SJCRH30 (cell line): Measurements from ENCODE around the gene COL25A1. TPM values are rescaled to one million over a fixed set of nuclear protein-coding genes. Genes with fewer than 3 reads are reported as not detected.

Experiments
- DNase-seq, 2 experiments: peaks; one replicate each; pipeline ENCODE4 v3.0.0-alpha.2; 2015 to 2020
- H3K27ac ChIP-seq: fragments of 250-450 bp; sonication (Bioruptor Pico); 2 replicates; pipeline ENCODE4 v1.5.1; 2020; ENCODE audit warnings: mild to moderate bottlenecking, moderate library complexity
- H3K27me3 ChIP-seq: fragments of 250-450 bp; sonication (Bioruptor Pico); 2 replicates; pipeline ENCODE4 v1.5.1; 2020; ENCODE audit warnings: mild to moderate bottlenecking, moderate library complexity
- H3K36me3 ChIP-seq: fragments of 250-450 bp; sonication (Bioruptor Pico); 2 replicates; pipeline ENCODE4 v1.5.1; 2020; ENCODE audit warnings: mild to moderate bottlenecking, moderate library complexity
- H3K4me1 ChIP-seq: fragments of 250-450 bp; sonication (Bioruptor Pico); 2 replicates; pipeline ENCODE4 v1.5.1; 2020; ENCODE audit warnings: mild to moderate bottlenecking, moderate library complexity
- H3K4me3 ChIP-seq: fragments of 250-450 bp; sonication (Bioruptor Pico); 2 replicates; pipeline ENCODE4 v1.5.1; 2020; ENCODE audit warnings: mild to moderate bottlenecking, moderate library complexity
- H3K9me3 ChIP-seq: fragments of 250-450 bp; sonication (Bioruptor Pico); replicated peaks from 2 replicates; pipeline ENCODE4 v1.5.1; 2020; ENCODE audit warnings: mild to moderate bottlenecking, moderate library complexity
- total RNA-seq: library from RNA; depleted of rRNA; stranded (reverse); fragments of >200 nt; shearing (Covaris generic); gene quantifications from 2 replicates; pipeline ENCODE4 v1.2.3, GENCODE V29; 2014

COL25A1 gene
- total RNA-seq, 1 experiment from 2014 or later: 13.2 TPM

DNA sequence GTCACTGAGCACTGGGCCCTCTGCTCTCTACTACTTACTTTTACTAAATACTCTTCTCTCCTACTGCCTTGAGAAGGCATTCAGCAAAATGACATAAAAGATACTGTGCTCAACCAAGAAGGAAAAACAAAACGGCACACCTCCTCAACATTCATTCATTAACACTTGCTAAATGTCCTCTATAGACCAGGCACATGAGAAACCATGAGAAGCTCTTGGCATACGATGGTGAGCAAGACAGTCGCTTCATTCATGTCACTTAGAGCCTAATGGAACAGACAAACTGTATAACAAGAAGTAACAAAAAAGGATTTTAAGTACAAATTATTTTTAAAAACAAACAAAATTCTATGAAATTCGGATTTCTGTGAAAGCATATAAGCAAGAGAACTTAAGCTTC is 38.7 kb downstream of the COL25A1 start:
- Histone ChIP-seq H3K4me3 (no peak overlapping the region), H3K4me1 (peaks cover 9% of the 10 kb centered on the region; the same call in 1 of the 2 replicates), H3K27me3 (no peaks in the 10 kb centered on the region), H3K27ac (no peak overlapping the region), H3K9me3 (no peaks in the 10 kb centered on the region), H3K36me3 (no peaks in the 10 kb centered on the region; the same call in 1 of the 2 replicates)
- DNase-seq: no peak

DNA sequence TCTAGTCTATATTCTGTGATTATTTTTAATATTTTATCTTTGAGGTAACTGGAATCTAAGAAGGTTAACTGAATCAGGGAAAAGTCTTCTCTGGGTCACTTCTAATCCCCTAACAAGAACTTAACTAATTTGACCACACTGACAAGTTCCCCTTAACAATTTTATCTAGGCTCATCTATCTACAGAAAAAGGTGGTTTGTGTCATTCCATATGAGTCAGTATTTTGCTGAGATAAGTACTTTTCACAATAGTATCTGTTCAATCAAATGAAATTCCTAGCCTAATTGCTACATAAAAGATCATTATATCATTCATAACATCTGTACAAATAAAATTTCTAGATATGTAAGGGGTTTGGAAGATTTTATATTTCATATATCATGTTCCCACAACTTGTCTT is 45.6 kb downstream of the COL25A1 start:
- H3K27ac ChIP-seq: no peak overlapping the region
- H3K36me3 ChIP-seq: no peaks in the 10 kb centered on the region; the same call in 1 of the 2 replicates
- 0 out of 2 replicates have a peak, but pooled peaks cover 6% of the 10 kb centered on the region for H3K4me1 ChIP-seq
- H3K27me3 ChIP-seq: no peaks in the 10 kb centered on the region
- H3K4me3 ChIP-seq: no peak overlapping the region
- H3K9me3 ChIP-seq: no peaks in the 10 kb centered on the region
- DNase-seq: no peak

DNA sequence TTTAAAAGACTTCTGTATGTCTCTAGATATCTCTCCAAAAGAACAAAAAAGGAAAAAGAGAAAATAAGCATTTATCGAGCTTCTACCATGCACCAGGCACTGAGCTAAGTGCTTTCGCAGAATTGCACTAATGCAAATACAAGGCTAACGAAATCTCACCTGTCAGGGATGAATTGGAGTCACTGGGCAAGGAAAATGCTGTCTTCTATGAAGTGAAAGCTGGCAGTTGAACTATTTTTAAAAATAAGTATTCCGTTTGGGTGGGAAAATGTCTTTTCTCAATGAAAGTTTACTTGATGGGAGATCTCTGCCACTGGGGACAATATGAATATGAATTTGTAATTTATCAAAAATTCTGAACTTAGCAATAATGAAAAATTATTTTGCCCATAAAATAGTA is 47.6 kb downstream of the COL25A1 start:
- no peak overlapping the region for H3K4me3 ChIP-seq
- no peaks in the 10 kb centered on the region for H3K36me3 ChIP-seq
- DNase-seq: no peak
- H3K4me1 ChIP-seq: 0 out of 2 replicates have a peak, but pooled peaks cover 6% of the 10 kb centered on the region
- H3K27ac ChIP-seq: no peak overlapping the region
- H3K9me3 ChIP-seq: no peaks in the 10 kb centered on the region
- no peaks in the 10 kb centered on the region for H3K27me3 ChIP-seq

DNA sequence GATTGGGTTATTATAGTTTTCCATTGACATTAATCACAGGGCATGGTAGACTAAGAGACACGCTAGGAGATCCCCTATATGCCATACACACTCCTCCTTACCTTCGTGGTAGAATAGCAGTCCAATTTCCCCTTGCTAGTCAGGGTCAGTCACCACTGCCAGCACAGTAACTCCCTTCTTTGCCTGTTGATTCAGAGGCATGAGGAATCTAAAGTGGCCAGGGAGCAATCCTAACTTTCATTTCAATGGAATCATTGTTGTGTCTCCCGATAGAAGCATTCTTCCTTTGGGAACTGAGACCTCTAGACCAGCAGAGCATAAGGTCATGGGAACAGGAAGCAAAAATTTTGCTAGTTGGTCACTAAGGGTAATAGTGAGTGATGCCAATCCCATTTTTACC is 51.1 kb downstream of the COL25A1 start:
- Histone ChIP-seq H3K9me3 (no peaks in the 10 kb centered on the region), H3K36me3 (no peaks in the 10 kb centered on the region), H3K4me3 (no peak overlapping the region), H3K4me1 (peaks cover 15% of the 10 kb centered on the region), H3K27me3 (no peaks in the 10 kb centered on the region), H3K27ac (no peak overlapping the region)
- DNase-seq: no peak

DNA sequence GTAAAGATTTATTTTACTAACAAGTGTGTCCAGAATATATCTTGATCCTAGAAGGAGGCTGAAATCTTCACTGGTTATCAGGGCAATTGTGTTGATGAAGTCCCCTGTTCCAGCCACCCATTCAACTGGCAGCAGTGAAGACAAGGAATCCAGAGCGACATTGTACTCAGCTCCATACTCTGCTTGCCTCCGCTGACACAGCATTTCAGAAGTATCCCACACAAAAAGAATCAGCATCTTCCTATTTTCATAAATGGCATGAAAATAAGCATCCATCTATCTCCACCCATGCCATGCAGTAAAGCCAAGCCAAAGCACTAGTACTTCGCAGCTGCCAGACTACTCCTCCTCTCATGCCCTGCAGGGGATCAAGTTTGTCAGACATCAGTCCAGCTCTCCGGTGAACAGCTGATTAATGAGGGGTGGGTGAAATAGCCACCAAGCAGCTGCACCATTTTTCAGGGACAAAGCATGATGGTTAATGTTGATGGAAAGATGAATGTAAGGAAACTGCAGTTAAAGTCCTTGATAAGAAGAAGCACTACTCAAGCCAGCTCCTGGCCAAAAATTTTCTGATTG is 54.0 kb downstream of the COL25A1 start:
- DNase-seq: peak; percentile 54 to 69
- no peaks in the 10 kb centered on the region for H3K27me3 ChIP-seq
- no peaks in the 10 kb centered on the region for H3K36me3 ChIP-seq

DNA sequence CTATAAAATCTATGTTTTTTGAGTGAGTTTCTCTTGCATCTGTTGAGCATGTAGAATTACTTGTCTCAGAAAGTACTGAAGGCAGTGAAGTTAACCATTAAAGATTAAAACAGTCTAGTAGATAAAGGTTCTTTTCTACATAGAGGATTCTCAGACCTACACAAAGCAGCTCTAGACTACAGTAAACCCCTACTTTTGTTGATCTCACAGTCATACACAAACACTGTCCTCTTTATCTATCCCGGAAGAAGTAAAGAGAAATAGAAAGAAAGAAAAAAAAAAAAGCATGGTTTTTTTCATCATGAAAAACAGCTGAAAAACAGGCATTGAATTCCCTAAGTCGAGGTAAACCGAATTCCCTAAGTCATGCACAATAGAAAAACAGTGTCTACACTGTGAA is 58.6 kb downstream of the COL25A1 start:
- H3K9me3 ChIP-seq: peaks cover 3% of the 10 kb centered on the region; the same call in 1 of the 2 replicates
- no peak overlapping the region for H3K27ac ChIP-seq
- no peaks in the 10 kb centered on the region for H3K27me3 ChIP-seq
- DNase-seq: no peak
- peaks cover 12% of the 10 kb centered on the region for H3K4me1 ChIP-seq
- H3K4me3 ChIP-seq: no peak overlapping the region
- no peaks in the 10 kb centered on the region for H3K36me3 ChIP-seq

More for the DNA sequence above, 54.0 kb downstream of the COL25A1 start:
- no peak overlapping the region for H3K4me3 ChIP-seq
- H3K4me1 ChIP-seq: peaks cover 9% of the 10 kb centered on the region
- H3K27ac ChIP-seq: no peak overlapping the region
- H3K9me3 ChIP-seq: no peaks in the 10 kb centered on the region

DNA sequence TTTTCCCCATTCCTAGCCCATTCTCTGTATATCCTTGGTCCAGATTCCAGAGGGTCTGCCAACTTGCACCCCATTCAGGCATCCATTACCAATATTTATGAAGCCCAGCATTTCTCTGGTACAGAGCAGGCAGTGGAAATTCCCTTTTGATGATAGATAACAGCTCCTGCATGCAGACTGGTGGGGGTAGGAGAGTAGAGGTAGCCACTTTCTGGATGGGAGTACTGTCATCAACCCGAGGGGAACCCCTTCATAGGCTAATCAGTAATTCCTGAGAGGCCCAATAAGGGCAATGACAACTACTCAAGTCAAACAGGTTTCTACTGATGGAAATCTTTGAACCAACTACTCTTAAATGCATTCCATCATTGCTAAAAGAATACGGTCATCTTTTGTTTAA is 63.7 kb downstream of the COL25A1 start:
- Histone ChIP-seq H3K4me1 (peaks cover 3% of the 10 kb centered on the region; the same call in 1 of the 2 replicates), H3K36me3 (no peaks in the 10 kb centered on the region), H3K9me3 (peaks cover 3% of the 10 kb centered on the region; the same call in 1 of the 2 replicates), H3K4me3 (no peak overlapping the region), H3K27ac (no peak overlapping the region), H3K27me3 (no peaks in the 10 kb centered on the region)
- DNase-seq: no peak

DNA sequence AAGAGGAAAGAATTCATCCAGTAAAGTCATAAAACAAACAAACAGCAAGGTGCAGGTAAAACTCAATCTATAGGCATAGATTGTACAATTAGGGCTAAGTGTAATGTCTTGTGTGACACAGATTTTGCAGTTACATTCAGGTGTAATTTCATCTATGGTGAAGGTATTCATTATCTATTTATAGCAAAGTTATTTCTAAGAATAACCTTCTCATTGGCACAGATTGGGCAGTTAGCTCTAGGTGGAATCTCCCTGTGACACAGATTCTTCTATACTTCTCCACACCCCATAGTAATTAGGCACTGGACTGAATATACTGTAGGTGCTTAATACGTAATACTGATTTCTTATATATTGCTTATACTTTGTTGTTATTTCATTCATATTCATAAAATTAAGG is 66.8 kb downstream of the COL25A1 start:
- Histone ChIP-seq H3K27ac (no peak overlapping the region), H3K4me1 (peaks cover 20% of the 10 kb centered on the region), H3K9me3 (peaks cover 3% of the 10 kb centered on the region; the same call in 1 of the 2 replicates), H3K4me3 (no peak overlapping the region), H3K27me3 (no peaks in the 10 kb centered on the region), H3K36me3 (no peaks in the 10 kb centered on the region)
- DNase-seq: no peak

DNA sequence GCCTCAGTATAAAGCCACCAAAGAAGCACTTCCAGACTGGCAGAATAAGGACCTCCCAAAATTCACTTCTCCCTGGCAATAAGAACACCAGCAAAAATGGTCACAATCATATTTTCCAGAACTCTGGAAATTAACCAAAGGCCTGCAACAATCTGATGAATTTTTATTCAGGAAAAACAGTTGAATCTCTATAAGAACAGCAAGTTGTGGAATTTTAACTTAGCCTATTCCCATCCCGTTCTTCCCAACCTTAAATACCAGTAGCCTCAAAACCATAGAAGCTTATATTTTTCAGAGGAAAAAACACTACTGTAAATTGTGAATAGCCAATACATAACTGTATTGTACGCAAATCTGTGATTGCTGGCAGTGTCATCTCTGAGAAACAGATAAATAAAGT is 67.9 kb downstream of the COL25A1 start:
- no peak overlapping the region for H3K4me3 ChIP-seq
- no peaks in the 10 kb centered on the region for H3K36me3 ChIP-seq
- peaks cover 20% of the 10 kb centered on the region for H3K4me1 ChIP-seq
- H3K27ac ChIP-seq: no peak overlapping the region
- no peaks in the 10 kb centered on the region; the same call in 1 of the 2 replicates for H3K9me3 ChIP-seq
- no peak for DNase-seq
- no peaks in the 10 kb centered on the region for H3K27me3 ChIP-seq

DNA sequence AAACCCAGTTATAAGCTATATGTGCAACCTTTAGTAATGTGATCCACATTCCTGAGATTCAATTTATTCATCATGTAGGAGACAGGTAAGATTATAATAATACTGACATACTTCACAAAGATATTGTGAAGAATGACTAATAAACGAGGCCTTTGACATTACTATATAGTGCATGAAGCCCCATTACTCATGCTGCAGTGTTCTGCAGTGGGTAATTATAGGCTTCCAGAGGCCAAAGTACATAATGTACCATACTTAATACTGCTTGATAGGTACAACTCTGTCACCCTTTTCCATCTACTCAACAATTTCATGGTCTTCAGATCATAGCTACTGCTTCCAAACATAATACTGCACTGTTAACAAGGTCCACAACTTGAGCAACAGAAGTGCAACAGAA is 68.9 kb downstream of the COL25A1 start:
- no peak overlapping the region for H3K4me3 ChIP-seq
- no peak for DNase-seq
- H3K4me1 ChIP-seq: peaks cover 20% of the 10 kb centered on the region
- no peaks in the 10 kb centered on the region for H3K27me3 ChIP-seq
- no peak overlapping the region for H3K27ac ChIP-seq
- no peaks in the 10 kb centered on the region for H3K9me3 ChIP-seq
- H3K36me3 ChIP-seq: no peaks in the 10 kb centered on the region

DNA sequence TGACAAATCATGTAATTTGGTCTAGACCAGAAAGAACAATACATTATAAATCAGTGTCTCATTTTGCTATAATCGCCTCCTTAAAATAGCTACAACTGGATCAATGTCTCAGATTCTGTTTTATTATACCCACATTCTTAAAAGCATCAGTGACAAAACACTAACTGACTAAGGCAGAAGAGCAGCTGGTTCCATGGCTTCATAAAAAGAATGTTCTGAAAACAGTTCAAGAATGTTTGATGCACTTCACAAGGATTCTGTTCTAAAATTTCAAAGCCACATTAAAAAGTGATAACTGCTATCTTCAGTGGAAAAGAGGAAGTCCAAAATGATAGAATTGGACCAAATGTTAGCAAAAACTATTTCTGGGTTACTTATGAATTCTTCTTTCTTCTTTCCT is 69.8 kb downstream of the COL25A1 start:
- Histone ChIP-seq H3K4me1 (peaks cover 20% of the 10 kb centered on the region), H3K27ac (no peak overlapping the region), H3K9me3 (no peaks in the 10 kb centered on the region), H3K4me3 (no peak overlapping the region), H3K36me3 (no peaks in the 10 kb centered on the region), H3K27me3 (no peaks in the 10 kb centered on the region)
- DNase-seq: no peak

DNA sequence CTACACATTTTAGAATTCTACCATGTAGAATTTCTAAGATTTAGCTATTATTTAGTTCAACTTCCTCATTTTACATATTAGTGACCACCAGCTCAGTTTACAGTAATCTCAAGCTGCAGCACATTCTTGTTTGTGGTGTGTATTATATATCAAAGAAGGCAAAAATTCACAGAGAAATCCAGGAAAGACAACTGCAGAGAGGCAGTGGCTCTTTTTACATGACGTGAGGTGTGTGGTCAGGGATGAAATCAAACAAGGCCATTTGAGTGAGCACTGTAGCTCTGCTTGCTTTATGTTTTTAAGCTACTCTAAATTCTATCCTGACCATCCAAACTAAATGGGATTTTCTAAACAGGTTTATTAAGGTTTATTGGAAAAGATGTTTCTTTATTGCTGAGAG is 71.1 kb downstream of the COL25A1 start:
- Histone ChIP-seq H3K36me3 (no peaks in the 10 kb centered on the region), H3K27ac (no peak overlapping the region), H3K4me3 (no peak overlapping the region), H3K4me1 (peaks cover 20% of the 10 kb centered on the region), H3K9me3 (no peaks in the 10 kb centered on the region), H3K27me3 (no peaks in the 10 kb centered on the region)
- peak; percentile 35 to 61 for DNase-seq

DNA sequence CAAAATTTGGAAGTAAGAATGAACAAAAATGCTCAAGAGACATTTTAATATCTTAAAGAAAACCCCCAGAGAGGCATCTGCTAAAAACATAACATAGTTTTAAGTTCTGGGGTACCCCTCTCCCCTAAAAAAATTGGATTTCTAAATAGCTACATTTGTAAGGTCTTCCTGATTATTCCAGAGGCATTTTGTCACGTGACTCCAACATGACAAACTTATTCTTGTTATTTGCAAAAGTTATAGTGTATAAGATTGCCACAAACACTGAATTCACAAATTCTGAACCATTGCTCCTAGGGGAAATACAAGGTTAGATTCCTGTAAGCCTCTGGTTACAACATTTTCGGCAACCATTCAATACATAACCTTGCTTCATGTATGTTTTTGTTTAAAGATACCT is 73.4 kb downstream of the COL25A1 start:
- no peak overlapping the region for H3K4me3 ChIP-seq
- DNase-seq: no peak
- H3K4me1 ChIP-seq: peaks cover 20% of the 10 kb centered on the region
- H3K9me3 ChIP-seq: no peaks in the 10 kb centered on the region
- H3K36me3 ChIP-seq: no peaks in the 10 kb centered on the region
- no peak overlapping the region for H3K27ac ChIP-seq
- no peaks in the 10 kb centered on the region for H3K27me3 ChIP-seq

DNA sequence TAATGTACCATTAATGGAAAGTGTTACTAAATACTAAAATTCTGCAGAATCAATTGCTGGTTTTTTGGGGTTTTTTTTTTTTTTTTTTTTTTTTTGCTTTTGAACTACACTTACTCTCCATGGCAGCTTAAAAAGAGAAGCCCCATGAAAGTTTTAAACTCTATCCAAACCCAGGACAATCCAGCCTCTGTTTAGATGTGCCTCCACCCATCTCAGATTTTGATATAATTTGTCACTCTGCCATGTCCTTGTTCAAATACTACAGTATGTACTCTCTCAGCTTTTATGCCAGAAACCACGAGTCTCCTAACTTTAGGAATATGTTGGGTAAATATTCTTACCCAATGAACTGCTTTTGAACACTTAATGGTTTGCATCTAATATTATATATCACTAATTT is 84.2 kb downstream of the COL25A1 start:
- H3K9me3 ChIP-seq: no peaks in the 10 kb centered on the region
- no peak overlapping the region for H3K27ac ChIP-seq
- H3K36me3 ChIP-seq: no peaks in the 10 kb centered on the region
- H3K4me3 ChIP-seq: no peak overlapping the region
- H3K4me1 ChIP-seq: peaks cover 5% of the 10 kb centered on the region; the same call in 1 of the 2 replicates
- DNase-seq: no peak
- no peaks in the 10 kb centered on the region for H3K27me3 ChIP-seq

DNA sequence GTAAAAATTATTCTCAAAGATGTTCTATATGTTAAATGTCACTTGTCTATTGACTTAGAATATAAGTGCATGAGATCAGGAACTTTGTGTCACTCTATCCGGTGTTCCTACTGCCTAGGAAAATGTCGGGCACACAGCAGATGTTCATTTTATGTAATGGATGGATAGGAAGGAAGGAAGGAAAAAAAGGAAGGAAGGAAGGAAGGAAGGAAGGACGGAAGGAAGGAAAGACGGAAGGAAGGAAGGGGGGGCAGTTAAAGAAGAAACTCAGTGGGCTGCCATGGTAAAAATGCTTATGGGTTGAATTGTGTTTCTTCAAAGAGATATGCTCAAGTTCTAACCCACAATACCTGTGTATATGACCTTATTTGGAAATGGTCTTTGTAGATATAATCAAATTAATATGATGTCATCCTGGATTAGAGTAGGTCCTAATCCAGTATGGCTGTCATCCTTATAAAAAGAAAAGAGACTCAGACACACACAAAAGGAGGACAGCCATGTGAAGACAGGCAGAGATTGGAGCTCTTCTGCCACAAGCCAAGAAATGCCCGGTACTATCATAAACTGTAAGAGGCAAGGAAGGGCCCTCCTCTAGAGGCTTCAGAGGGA is 86.3 kb downstream of the COL25A1 start:
- no peaks in the 10 kb centered on the region for H3K36me3 ChIP-seq

DNA sequence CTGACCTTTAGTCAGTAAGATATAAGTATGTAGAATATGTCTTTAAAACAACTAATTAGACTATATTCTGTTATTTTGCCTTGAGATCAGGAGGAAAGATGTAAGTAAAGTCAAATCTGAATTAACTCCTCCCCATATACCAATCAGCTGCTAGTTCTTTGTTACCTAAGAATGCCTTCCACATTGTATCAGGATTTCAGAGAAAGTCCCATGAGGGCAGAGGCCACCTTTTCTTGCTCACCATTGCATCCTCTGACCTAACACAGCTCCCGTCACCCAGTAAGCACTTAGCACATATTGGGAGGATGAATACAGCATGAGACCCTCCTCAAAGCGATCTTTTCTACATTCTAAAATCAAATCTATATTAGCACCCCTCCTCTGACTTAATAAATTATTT is 87.0 kb downstream of the COL25A1 start:
- H3K4me1 ChIP-seq: peaks cover 15% of the 10 kb centered on the region
- DNase-seq: no peak
- H3K9me3 ChIP-seq: no peaks in the 10 kb centered on the region
- H3K27ac ChIP-seq: no peak overlapping the region
- no peak overlapping the region for H3K4me3 ChIP-seq
- H3K27me3 ChIP-seq: no peaks in the 10 kb centered on the region
- H3K36me3 ChIP-seq: no peaks in the 10 kb centered on the region

More for the DNA sequence above, 86.3 kb downstream of the COL25A1 start:
- H3K4me3 ChIP-seq: no peak overlapping the region
- no peaks in the 10 kb centered on the region for H3K9me3 ChIP-seq
- DNase-seq: no peak
- no peak overlapping the region for H3K27ac ChIP-seq
- H3K4me1 ChIP-seq: peaks cover 15% of the 10 kb centered on the region
- H3K27me3 ChIP-seq: no peaks in the 10 kb centered on the region
